ENCODE measurements around the gene RHOBTB3. TPM values are rescaled to one million over a fixed set of nuclear protein-coding genes. Genes with fewer than 3 reads are reported as not detected.
"Not testable (repeated sequence)": the region's sequence is repeated elsewhere in the genome, so short reads cannot be mapped to it uniquely, and the experiment has no call there.

The RHOBTB3 gene
- total RNA-seq, 2 donors from 2014 or later: 40.2 to 55.7 TPM

DNA sequence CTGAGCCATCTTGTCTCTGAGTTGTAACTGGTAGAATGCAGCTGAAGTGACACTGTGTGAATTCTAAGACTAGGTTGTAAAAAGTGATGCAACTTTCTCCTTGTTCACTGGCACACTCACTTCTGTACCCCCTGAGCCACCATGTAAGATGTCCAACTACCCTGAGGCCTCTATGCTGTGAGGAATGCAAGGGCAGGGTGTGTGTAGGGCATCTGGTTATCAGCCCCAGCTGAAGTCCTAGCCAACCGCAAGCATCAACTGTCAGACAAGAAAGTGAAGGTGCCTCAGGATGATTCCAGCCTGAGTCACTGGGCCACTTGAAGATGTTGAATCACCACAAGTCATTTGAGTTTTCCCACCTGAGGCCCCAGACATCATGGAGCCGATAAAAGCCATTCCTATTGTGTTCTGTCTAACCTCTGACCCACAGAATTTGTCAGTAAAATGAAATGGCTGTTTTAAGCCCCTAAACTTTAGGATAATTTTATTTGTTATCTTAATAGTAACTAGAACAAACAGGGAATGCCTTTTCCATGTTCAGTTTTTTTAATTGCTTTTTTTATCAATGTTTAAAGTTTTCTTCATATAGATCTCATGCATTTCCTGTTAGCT is 18.7 kb upstream of the RHOBTB3 start:
- no peak for DNase-seq (ENCODE audit: low spot score)
- intact Hi-C loops (cut with DNase I): no loop called here

- intact Hi-C loops (cut with DNase I); DNase-seq (ENCODE audit: low spot score): not testable (repeated sequence)
These were observed 17.9 kb upstream of the RHOBTB3 start for GRCh38 chr5:95713246-95713645.

DNA sequence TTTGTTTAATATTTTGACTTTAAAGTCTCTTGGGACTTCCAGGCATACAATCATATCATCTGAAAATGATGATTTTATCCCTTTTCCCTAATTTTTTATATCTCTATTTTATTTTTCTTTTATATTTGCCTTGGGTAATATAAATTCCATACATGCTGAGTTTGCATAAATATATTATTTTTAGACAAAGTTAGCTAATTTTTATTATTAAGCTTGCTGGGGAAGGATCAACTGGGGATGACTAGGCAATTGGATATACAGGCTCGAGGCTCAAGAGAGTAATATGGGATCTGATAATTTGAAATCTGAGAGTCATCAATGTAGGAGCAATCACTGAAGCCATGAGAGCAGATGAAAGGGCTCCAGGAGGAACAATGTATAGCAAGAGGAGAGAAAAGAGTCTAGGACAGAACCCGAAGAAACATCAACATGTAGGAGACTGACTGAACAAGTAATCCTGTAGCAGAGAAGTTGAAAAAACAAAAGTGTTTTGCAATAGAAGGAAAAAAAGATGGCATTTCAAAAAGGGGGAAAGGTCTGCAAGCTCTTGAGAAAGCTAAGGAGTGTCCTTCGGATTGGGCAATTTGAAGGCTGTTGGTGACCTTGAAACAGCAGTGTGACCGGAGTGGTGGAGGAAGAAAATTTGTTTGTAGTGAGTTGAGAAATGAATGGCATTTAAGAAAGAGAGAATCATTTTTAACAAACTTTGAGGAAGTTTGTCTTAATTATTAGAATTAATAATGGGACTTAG is 17.0 kb upstream of the RHOBTB3 start:
- DNase-seq (ENCODE audit: low spot score): no peak
- intact Hi-C loops (cut with DNase I): no loop called here

GRCh38 chr5:95715799-95716461 is 15.2 kb upstream of the RHOBTB3 start:
- DNase-seq (ENCODE audit: low spot score): no peak
- intact Hi-C loops (cut with DNase I): no loop called here

DNA sequence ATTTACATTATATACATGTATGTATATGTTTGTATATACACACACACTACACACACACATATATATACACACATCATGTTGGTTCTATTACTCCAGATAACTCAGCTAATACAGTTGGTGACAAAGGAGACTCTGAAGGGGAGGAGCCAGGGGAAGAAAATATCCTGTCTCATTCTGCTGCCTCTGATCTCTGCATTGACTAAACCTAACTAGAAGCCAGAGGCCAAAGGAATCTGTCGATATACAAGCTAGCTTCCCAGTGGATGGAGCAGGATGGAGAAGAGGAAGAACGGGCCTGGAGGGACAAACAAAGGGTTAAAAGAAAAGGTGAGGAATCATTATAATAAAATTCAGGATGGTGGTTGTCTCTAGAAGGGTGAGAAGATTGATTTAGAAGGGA is 13.7 kb upstream of the RHOBTB3 start:
- intact Hi-C loops (cut with DNase I): no loop called here
- no peak for DNase-seq (ENCODE audit: low spot score)

DNA sequence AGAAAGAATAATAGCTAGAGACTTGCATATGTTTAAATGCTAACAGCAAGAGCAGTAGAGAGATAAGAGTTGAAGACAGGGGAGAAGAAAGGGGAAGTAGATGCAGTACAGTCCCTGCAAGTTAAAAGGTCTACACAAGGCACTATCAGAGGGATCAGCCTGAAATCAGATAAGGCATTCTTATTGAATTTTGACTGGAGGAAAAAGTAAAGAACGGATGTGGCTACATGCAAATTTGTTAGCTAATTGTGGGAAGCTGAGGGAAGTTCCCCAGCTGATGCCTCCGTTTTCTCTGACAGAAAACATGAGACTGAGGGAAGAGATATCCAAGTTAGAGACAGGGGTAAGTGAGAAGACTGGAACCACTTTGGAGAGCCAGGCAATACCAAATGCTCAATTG is 12.9 kb upstream of the RHOBTB3 start:
- DNase-seq (ENCODE audit: low spot score): no peak
- intact Hi-C loops (cut with DNase I): no loop called here

- DNase-seq (ENCODE audit: low spot score): no peak
- intact Hi-C loops (cut with DNase I): no loop called here
These were observed 12.4 kb upstream of the RHOBTB3 start for GRCh38 chr5:95718738-95719137.

DNA sequence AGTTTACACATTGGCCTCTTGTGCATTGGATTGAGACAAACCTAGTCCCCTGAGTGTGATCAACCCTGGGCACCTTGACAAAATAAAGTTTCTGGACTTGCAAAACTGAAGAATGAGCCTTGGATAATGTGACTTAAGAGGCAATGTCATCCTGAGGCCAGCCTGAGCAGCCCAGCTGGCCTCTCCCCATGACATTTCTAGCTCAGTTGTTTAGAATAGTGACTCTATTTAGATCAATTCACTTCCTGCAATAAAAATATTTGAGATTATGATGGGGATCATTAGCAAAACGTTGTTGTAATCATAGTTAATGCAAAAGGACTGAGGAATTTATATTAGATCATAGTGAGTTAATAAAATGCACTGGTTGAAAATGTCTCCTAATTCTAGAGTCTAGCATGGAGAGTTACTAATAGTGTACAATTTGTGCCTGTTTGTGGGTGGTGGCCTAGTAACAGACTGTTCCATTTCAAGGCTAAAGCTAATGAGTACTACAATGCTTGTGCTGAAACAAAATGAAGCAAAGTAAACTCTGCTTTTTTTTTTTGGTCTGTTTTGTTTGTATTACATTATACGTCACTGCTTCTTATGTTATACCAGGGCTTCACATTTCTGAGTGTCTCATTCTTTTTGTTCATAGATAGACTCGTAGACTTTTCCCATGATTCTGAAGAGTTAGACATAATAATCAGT is 10.9 kb upstream of the RHOBTB3 start:
- intact Hi-C loops (cut with DNase I): loop anchor here in 1 of 2 donors (10.0 kb wide), 1 partner anchor 55 kb away; no protein-coding TSS in a partner anchor
- DNase-seq (ENCODE audit: low spot score): no peak

GRCh38 chr5:95721582-95722295 is 9.4 kb upstream of the RHOBTB3 start:
- intact Hi-C loops (cut with DNase I): loop anchor here in 1 of 2 donors (10.0 kb wide), 1 partner anchor 57 kb away; no protein-coding TSS in a partner anchor

GRCh38 chr5:95723632-95724369 is 7.3 kb upstream of the RHOBTB3 start:
- intact Hi-C loops (cut with DNase I): loop anchor here in 1 of 2 donors (10.0 kb wide), 1 partner anchor 59 kb away; no protein-coding TSS in a partner anchor
- DNase-seq (ENCODE audit: low spot score): no peak

More at GRCh38 chr5:95721582-95722295, 9.4 kb upstream of the RHOBTB3 start:
- no peak for DNase-seq (ENCODE audit: low spot score)

- no peak for DNase-seq (ENCODE audit: low spot score)
- intact Hi-C loops (cut with DNase I): loop anchor here in 1 of 2 donors (10.0 kb wide), 1 partner anchor 60 kb away; no protein-coding TSS in a partner anchor
These were observed 5.9 kb upstream of the RHOBTB3 start for GRCh38 chr5:95725071-95725820.

- no peak for DNase-seq (ENCODE audit: low spot score)
- intact Hi-C loops (cut with DNase I): loop anchor here in 1 of 2 donors (10.0 kb wide), 1 partner anchor 61 kb away; no protein-coding TSS in a partner anchor
These were observed 5.0 kb upstream of the RHOBTB3 start for GRCh38 chr5:95725937-95726810.

DNA sequence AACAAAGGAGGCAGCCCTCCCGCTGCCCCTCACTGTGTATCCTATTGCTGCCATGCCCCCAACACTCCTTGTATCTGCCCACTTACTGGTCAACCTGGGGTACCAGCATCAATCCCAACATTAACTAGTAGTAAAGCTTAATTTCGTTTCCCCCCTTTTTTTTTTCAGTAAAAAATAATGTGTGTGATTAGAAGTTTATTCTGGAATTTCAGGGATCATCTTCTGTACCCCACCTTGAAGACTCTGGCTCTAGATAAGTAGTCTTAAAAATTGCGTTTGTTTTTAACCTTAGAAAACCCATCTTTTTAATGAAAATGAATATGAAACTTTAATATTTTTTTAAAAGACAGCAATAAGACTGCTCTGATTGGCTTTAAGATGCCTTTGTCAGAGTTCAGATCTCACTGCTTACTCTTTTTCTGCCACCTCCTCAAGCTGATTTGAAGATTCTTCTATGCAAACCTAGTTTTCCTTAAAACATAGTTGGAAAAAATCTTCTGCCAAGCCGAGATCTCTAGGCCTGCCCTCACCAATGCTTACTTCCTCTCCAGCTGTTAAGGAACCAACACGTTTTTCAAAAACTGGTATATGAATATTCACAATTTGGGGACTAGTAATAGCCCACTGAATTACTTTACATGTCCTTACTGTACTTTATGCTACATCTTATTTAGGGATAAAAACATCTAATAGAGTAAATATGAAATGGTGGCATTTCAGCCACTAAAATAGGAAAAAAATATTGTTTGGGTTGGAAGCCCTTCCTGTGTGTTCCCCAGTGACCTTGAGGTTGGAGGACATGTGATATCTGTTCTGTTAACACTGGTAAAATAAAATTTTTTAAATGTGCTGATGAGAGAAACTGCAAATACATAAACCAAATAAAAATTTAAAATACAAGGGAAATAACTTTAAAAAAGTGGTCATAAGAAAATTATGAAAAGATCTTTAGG is 4.0 kb upstream of the RHOBTB3 start:
- DNase-seq (ENCODE audit: low spot score): no peak
- intact Hi-C loops (cut with DNase I): loop anchor here in 1 of 2 donors (10.0 kb wide), 1 partner anchor 62 kb away; no protein-coding TSS in a partner anchor

- DNase-seq (ENCODE audit: low spot score): no peak
- intact Hi-C loops (cut with DNase I): loop anchor here in 1 of 2 donors (10.0 kb wide), 1 partner anchor 63 kb away; no protein-coding TSS in a partner anchor
These were observed 3.4 kb upstream of the RHOBTB3 start for GRCh38 chr5:95727764-95728191.

- intact Hi-C loops (cut with DNase I): loop anchor here in 1 of 2 donors (10.0 kb wide), 1 partner anchor 64 kb away; no protein-coding TSS in a partner anchor
These were observed 2.5 kb upstream of the RHOBTB3 start for GRCh38 chr5:95728494-95729114.

More at GRCh38 chr5:95728494-95729114, 2.5 kb upstream of the RHOBTB3 start:
- no peak for DNase-seq (ENCODE audit: low spot score)

Measured in posterior vena cava (tissue), 2 donors.